H9 (cell line): ENCODE measurements around the gene TMEM236. TPM values are rescaled to one million over a fixed set of nuclear protein-coding genes. Genes with fewer than 3 reads are reported as not detected.

ENCODE experiments used
- DNase-seq: peaks from one replicate; pipeline ENCODE4 v3.0.0-alpha.2; 2017
- H2AFZ ChIP-seq: one replicate; pipeline ENCODE4 v1.6.1; 2013; ENCODE audit warnings: mild to moderate bottlenecking, low read length, control low read depth, moderate library complexity
- H2AK5ac ChIP-seq: 2 replicates; pipeline ENCODE4 v1.6.1; 2013; ENCODE audit warnings: low read length, control low read depth, mixed read lengths; ENCODE audit not compliant: insufficient read length
- H2BK120ac ChIP-seq: one replicate; pipeline ENCODE4 v1.6.1; 2013; ENCODE audit warnings: low read depth, mild to moderate bottlenecking, low read length, control low read depth, inconsistent platforms; ENCODE audit not compliant: poor library complexity, severe bottlenecking
- H2BK12ac ChIP-seq: 2 replicates; pipeline ENCODE4 v1.6.1; 2013; ENCODE audit warnings: low read length, control low read depth, mixed read lengths, low read depth; ENCODE audit not compliant: insufficient read length
- H2BK15ac ChIP-seq: 2 replicates; pipeline ENCODE4 v1.6.1; 2013; ENCODE audit warnings: low read depth, low read length, control low read depth
- H2BK20ac ChIP-seq: one replicate; pipeline ENCODE4 v1.6.1; 2013; ENCODE audit warnings: low read depth, mild to moderate bottlenecking, low read length, control low read depth, inconsistent platforms; ENCODE audit not compliant: poor library complexity, severe bottlenecking
- H2BK5ac ChIP-seq: 2 replicates; pipeline ENCODE4 v1.6.1; 2013; ENCODE audit warnings: low read length, control low read depth, mixed read lengths; ENCODE audit not compliant: insufficient read length
- H3K14ac ChIP-seq: 2 replicates; pipeline ENCODE4 v1.6.1; 2013; ENCODE audit warnings: low read length, control low read depth; ENCODE audit not compliant: insufficient read depth
- H3K18ac ChIP-seq: 2 replicates; pipeline ENCODE4 v1.6.1; 2013; ENCODE audit warnings: low read depth, mild to moderate bottlenecking, mixed read lengths, low read length, control low read depth; ENCODE audit not compliant: insufficient read length
- H3K23ac ChIP-seq: 2 replicates; pipeline ENCODE4 v1.6.1; 2013; ENCODE audit warnings: low read length, control low read depth, mixed read lengths, low read depth; ENCODE audit not compliant: insufficient read length
- H3K23me2 ChIP-seq: 2 replicates; pipeline ENCODE4 v1.6.1; 2013; ENCODE audit warnings: low read depth, mild to moderate bottlenecking, mixed read lengths, low read length, control low read depth; ENCODE audit not compliant: insufficient read length, poor library complexity, severe bottlenecking
- H3K27ac ChIP-seq: 2 replicates; pipeline ENCODE4 v1.5.1; 2013; ENCODE audit warnings: low read length, control low read depth, mixed read lengths, low read depth; ENCODE audit not compliant: insufficient read length
- H3K27me3 ChIP-seq: 2 replicates; pipeline ENCODE4 v1.6.1; 2013; ENCODE audit warnings: low read length, control low read depth, inconsistent platforms; ENCODE audit not compliant: insufficient read depth
- H3K4ac ChIP-seq: 2 replicates; pipeline ENCODE4 v1.6.1; 2013; ENCODE audit warnings: low read depth, mild to moderate bottlenecking, control low read depth, inconsistent platforms, low read length, moderate library complexity
- H3K4me1 ChIP-seq: 2 replicates; pipeline ENCODE4 v1.6.1; 2013; ENCODE audit warnings: low read length, control low read depth, inconsistent platforms; ENCODE audit not compliant: insufficient read depth
- H3K4me2 ChIP-seq: 2 replicates; pipeline ENCODE4 v1.6.1; 2013; ENCODE audit warnings: low read length, control low read depth, mixed read lengths; ENCODE audit not compliant: insufficient read length, insufficient read depth
- H3K56ac ChIP-seq: 2 replicates; pipeline ENCODE4 v1.6.1; 2013; ENCODE audit warnings: low read depth, mild to moderate bottlenecking, mixed read lengths, low read length, control low read depth; ENCODE audit not compliant: insufficient read length
- H3K79me1 ChIP-seq: 2 replicates; pipeline ENCODE4 v1.6.1; 2013; ENCODE audit warnings: low read depth, mild to moderate bottlenecking, moderate library complexity, low read length, control low read depth, inconsistent platforms; ENCODE audit not compliant: insufficient read depth, poor library complexity, severe bottlenecking
- H3K79me2 ChIP-seq: 2 replicates; pipeline ENCODE4 v1.6.1; 2013; ENCODE audit warnings: low read length, control low read depth, inconsistent platforms; ENCODE audit not compliant: insufficient read depth
- H3K9ac ChIP-seq: 2 replicates; pipeline ENCODE4 v1.6.1; 2013; ENCODE audit warnings: low read length, control low read depth, mixed read lengths; ENCODE audit not compliant: insufficient read length; ENCODE audit errors: extremely low read depth
- H3K9me3 ChIP-seq: one replicate; pipeline ENCODE4 v1.6.1; 2013; ENCODE audit warnings: low read depth, low read length, inconsistent platforms; ENCODE audit not compliant: control insufficient read depth
- H3T11ph ChIP-seq: one replicate; pipeline ENCODE4 v1.6.1; 2013; ENCODE audit warnings: mild to moderate bottlenecking, low read length, control low read depth, inconsistent platforms
- H4K20me1 ChIP-seq: one replicate; pipeline ENCODE4 v1.6.1; 2013; ENCODE audit not compliant: control insufficient read depth, insufficient read length, insufficient read depth
- H4K5ac ChIP-seq: 2 replicates; pipeline ENCODE4 v1.6.1; 2013; ENCODE audit warnings: low read depth, mild to moderate bottlenecking, mixed read lengths, low read length, control low read depth; ENCODE audit not compliant: insufficient read length
- H4K8ac ChIP-seq: replicated peaks from 2 replicates; pipeline ENCODE4 v1.6.1; 2013; ENCODE audit warnings: low read length, control low read depth, mixed read lengths, low read depth; ENCODE audit not compliant: insufficient read length
- H4K91ac ChIP-seq: 2 replicates; pipeline ENCODE4 v1.6.1; 2013; ENCODE audit warnings: low read depth, mild to moderate bottlenecking, moderate library complexity, mixed read lengths, low read length, control low read depth; ENCODE audit not compliant: insufficient read length
- H3K27ac Mint-ChIP-seq, 3 experiments: 2 replicates in 2 of 3; 3 replicates in 1 of 3; pipeline ENCODE4 v1.8.0; 2020 to 2021; ENCODE audit warnings: mixed read lengths in 3 of 3, mild to moderate bottlenecking in 1 of 3, moderate library complexity in 1 of 3
- H3K27me3 Mint-ChIP-seq: 2 replicates; pipeline ENCODE4 v1.8.0; 2021; ENCODE audit warnings: low read depth, mild to moderate bottlenecking, moderate library complexity, mixed read lengths
- H3K36me3 Mint-ChIP-seq, 3 experiments: 2 replicates in 2 of 3; 3 replicates in 1 of 3; pipeline ENCODE4 v1.8.0; 2020 to 2021; ENCODE audit warnings: low read depth in 3 of 3, mixed read lengths in 3 of 3; ENCODE audit not compliant: insufficient read depth in 1 of 3
- H3K4me1 Mint-ChIP-seq, 2 experiments: 2 replicates each; pipeline ENCODE4 v1.8.0; 2020; ENCODE audit warnings: mixed read lengths in 2 of 2
- H3K4me3 Mint-ChIP-seq, 2 experiments: 2 replicates in 1 of 2; 3 replicates in 1 of 2; pipeline ENCODE4 v1.8.0; 2020 to 2021; ENCODE audit warnings: mild to moderate bottlenecking in 2 of 2, mixed read lengths in 2 of 2, moderate library complexity in 1 of 2
- H3K9me3 Mint-ChIP-seq, 2 experiments: 2 replicates in 1 of 2; 3 replicates in 1 of 2; pipeline ENCODE4 v1.8.0; 2020; ENCODE audit warnings: mild to moderate bottlenecking in 2 of 2, mixed read lengths in 2 of 2, moderate library complexity in 1 of 2
- whole genome bisulfite sequencing: extraction: QIAGEN DNeasy Blood & Tissue Kit; methylation state at CpG from one replicate; pipeline ENCODE4 v1.1.7; 2013; ENCODE audit warnings: missing lambda C conversion rate, low lambda C conversion rate, mixed read lengths; ENCODE audit not compliant: insufficient read length; ENCODE audit errors: extremely low coverage; 5-methylcytosine and 5-hydroxymethylcytosine counted together
- total RNA-seq: library from RNA; stranded (reverse); gene quantifications from 2 replicates; pipeline ENCODE4 v1.2.1, GENCODE V29; 2021
- TF ChIP-seq, protein P1 (sequence below): fragments of 200-600 bp; sonication (generic); conservative IDR thresholded peaks from 3 replicates; pipeline ENCODE4 v1.8.0; 2021; ENCODE audit warnings: antibody characterized with exemption, mild to moderate bottlenecking

Gene TMEM236
- total RNA-seq, 1 experiment from 2014 or later: not detected

GRCh38 chr10:17733620-17734019, 18.4 kb upstream of the TMEM236 start:
- no peak overlapping the region for H3K23ac ChIP-seq
- no peaks in the 10 kb centered on the region for H3K27me3 ChIP-seq
- TF ChIP-seq, protein P1, sequence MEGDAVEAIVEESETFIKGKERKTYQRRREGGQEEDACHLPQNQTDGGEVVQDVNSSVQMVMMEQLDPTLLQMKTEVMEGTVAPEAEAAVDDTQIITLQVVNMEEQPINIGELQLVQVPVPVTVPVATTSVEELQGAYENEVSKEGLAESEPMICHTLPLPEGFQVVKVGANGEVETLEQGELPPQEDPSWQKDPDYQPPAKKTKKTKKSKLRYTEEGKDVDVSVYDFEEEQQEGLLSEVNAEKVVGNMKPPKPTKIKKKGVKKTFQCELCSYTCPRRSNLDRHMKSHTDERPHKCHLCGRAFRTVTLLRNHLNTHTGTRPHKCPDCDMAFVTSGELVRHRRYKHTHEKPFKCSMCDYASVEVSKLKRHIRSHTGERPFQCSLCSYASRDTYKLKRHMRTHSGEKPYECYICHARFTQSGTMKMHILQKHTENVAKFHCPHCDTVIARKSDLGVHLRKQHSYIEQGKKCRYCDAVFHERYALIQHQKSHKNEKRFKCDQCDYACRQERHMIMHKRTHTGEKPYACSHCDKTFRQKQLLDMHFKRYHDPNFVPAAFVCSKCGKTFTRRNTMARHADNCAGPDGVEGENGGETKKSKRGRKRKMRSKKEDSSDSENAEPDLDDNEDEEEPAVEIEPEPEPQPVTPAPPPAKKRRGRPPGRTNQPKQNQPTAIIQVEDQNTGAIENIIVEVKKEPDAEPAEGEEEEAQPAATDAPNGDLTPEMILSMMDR: no peak
- H3K4me2 ChIP-seq: no peak overlapping the region
- no peak overlapping the region for H2AFZ ChIP-seq
- no peak overlapping the region for H2BK15ac ChIP-seq
- H3K56ac ChIP-seq: no peak overlapping the region
- no peak for DNase-seq
- no CpG with 5 or more reads among the region's 6 CpGs for WGBS
- no peak overlapping the region for H4K8ac ChIP-seq
- H2BK12ac ChIP-seq: no peak overlapping the region
- no peaks in the 10 kb centered on the region for H3K79me2 ChIP-seq
- H3K4me1 ChIP-seq: no peaks in the 10 kb centered on the region
- Mint-ChIP-seq H3K4me3 (no peak overlapping the region), H3K36me3 (no peaks in the 10 kb centered on the region), H3K4me1 (no peaks in the 10 kb centered on the region), H3K27me3 (no peaks in the 10 kb centered on the region), H3K27ac (no peak overlapping the region), H3K9me3 (no peaks in the 10 kb centered on the region)
- H2BK120ac ChIP-seq: no peak overlapping the region
- H3K14ac ChIP-seq: no peak overlapping the region
- H3K18ac ChIP-seq: no peak overlapping the region
- H4K5ac ChIP-seq: no peak overlapping the region
- no peaks in the 10 kb centered on the region for H4K20me1 ChIP-seq
- H2BK20ac ChIP-seq: no peak overlapping the region
- H3T11ph ChIP-seq: no peak overlapping the region
- H2BK5ac ChIP-seq: no peak overlapping the region
- H3K9me3 ChIP-seq: no peaks in the 10 kb centered on the region
- no peak overlapping the region for H4K91ac ChIP-seq
- no peaks in the 10 kb centered on the region for H3K79me1 ChIP-seq
- no peak overlapping the region for H3K9ac ChIP-seq
- H3K4ac ChIP-seq: no peak overlapping the region
- no peak overlapping the region for H3K27ac ChIP-seq
- H2AK5ac ChIP-seq: no peak overlapping the region
- no peaks in the 10 kb centered on the region for H3K23me2 ChIP-seq
